ENCODE results near the gene PROM1. TPM values are rescaled to one million over a fixed set of nuclear protein-coding genes. Genes with fewer than 3 reads are reported as not detected.

Gene PROM1
- total RNA-seq, 4 donors from 2014 or later: 3.4 to 9.0 (median 5.0) TPM

GRCh38 chr4:16075975-16076757, 7.7 kb downstream of the PROM1 start:
- Histone ChIP-seq H3K4me1 (no peaks in the 10 kb centered on the region), H3K27ac (no peak overlapping the region), H3K27me3 (peaks cover 36% of the 10 kb centered on the region), H3K36me3 (no peaks in the 10 kb centered on the region), H3K9me3 (no peaks in the 10 kb centered on the region), H3K4me3 (no peak overlapping the region)
- no peak for TF ChIP-seq POLR2A (IDR thresholded peaks at IDR 0.05)
- no peak for TF ChIP-seq CTCF (IDR thresholded peaks at IDR 0.05)
- TF ChIP-seq POLR2AphosphoS5 (IDR thresholded peaks at IDR 0.05): no peak
- TF ChIP-seq EP300 (IDR thresholded peaks at IDR 0.05): no peak
- DNase-seq (ENCODE audit: low spot score in 2 of 2): no peak
- WGBS: 81% methylated on average over 8 of the region's 8 CpGs

GRCh38 chr4:16075061-16075460, 8.8 kb downstream of the PROM1 start:
- TF ChIP-seq POLR2AphosphoS5 (IDR thresholded peaks at IDR 0.05) (no peak), CTCF (IDR thresholded peaks at IDR 0.05) (no peak), EP300 (IDR thresholded peaks at IDR 0.05) (no peak), POLR2A (IDR thresholded peaks at IDR 0.05) (no peak)
- Histone ChIP-seq H3K4me3 (no peak overlapping the region), H3K27me3 (peaks cover 25% of the 10 kb centered on the region), H3K4me1 (no peaks in the 10 kb centered on the region), H3K36me3 (no peaks in the 10 kb centered on the region), H3K9me3 (no peaks in the 10 kb centered on the region), H3K27ac (no peak overlapping the region)
- WGBS: 60% methylated on average over 3 of the region's 3 CpGs
- no peak for DNase-seq (ENCODE audit: low spot score in 2 of 2)

- peaks cover 16% of the 10 kb centered on the region for H3K27me3 ChIP-seq
- DNase-seq (ENCODE audit: low spot score in 2 of 2): no peak
- no peak overlapping the region for H3K4me3 ChIP-seq
- no peak overlapping the region for H3K27ac ChIP-seq
- H3K4me1 ChIP-seq: no peaks in the 10 kb centered on the region
- TF ChIP-seq POLR2AphosphoS5 (IDR thresholded peaks at IDR 0.05) (no peak), POLR2A (IDR thresholded peaks at IDR 0.05) (no peak), CTCF (IDR thresholded peaks at IDR 0.05) (no peak), EP300 (IDR thresholded peaks at IDR 0.05) (no peak)
- no peaks in the 10 kb centered on the region for H3K9me3 ChIP-seq
- no peaks in the 10 kb centered on the region for H3K36me3 ChIP-seq
Observed at GRCh38 chr4:16072168-16072567, 11.7 kb downstream of the PROM1 start.

- Histone ChIP-seq H3K27ac (no peak overlapping the region), H3K27me3 (peaks cover 9% of the 10 kb centered on the region), H3K36me3 (no peaks in the 10 kb centered on the region), H3K4me3 (no peak overlapping the region), H3K4me1 (no peaks in the 10 kb centered on the region), H3K9me3 (no peaks in the 10 kb centered on the region)
- TF ChIP-seq POLR2A (IDR thresholded peaks at IDR 0.05) (no peak), EP300 (IDR thresholded peaks at IDR 0.05) (no peak), POLR2AphosphoS5 (IDR thresholded peaks at IDR 0.05) (no peak), CTCF (IDR thresholded peaks at IDR 0.05) (no peak)
- DNase-seq (ENCODE audit: low spot score in 2 of 2): no peak
- 89% methylated on average over 3 of the region's 3 CpGs for WGBS
Observed at GRCh38 chr4:16070203-16070602, 13.6 kb downstream of the PROM1 start.

- H3K4me3 ChIP-seq: no peak overlapping the region
- H3K27ac ChIP-seq: no peak overlapping the region
- no peaks in the 10 kb centered on the region for H3K4me1 ChIP-seq
- no peak for DNase-seq (ENCODE audit: low spot score in 2 of 2)
- 79% methylated on average over 10 of the region's 12 CpGs for WGBS
- H3K27me3 ChIP-seq: peaks cover 9% of the 10 kb centered on the region
- H3K9me3 ChIP-seq: no peaks in the 10 kb centered on the region
- no peaks in the 10 kb centered on the region for H3K36me3 ChIP-seq
- TF ChIP-seq EP300 (IDR thresholded peaks at IDR 0.05) (no peak), POLR2AphosphoS5 (IDR thresholded peaks at IDR 0.05) (no peak), CTCF (IDR thresholded peaks at IDR 0.05) (no peak), POLR2A (IDR thresholded peaks at IDR 0.05) (no peak)
Observed at GRCh38 chr4:16067515-16067914, 16.3 kb downstream of the PROM1 start.
